Stimulated activated effector memory CD8-positive, alpha-beta T cell treated with anti-CD3 and anti-CD28 coated beads, Interleukin-12 subunit alpha, Interleukin-12 subunit beta, amount 100 ng/mL, for 72 hours (primary cell): ENCODE data around the gene SMIM5.

ENCODE experiments used
- ATAC-seq: fragments of 150-1000 bp; cut with Tn5 transposase; 2 replicates; pipeline ENCODE4 v1.10.0; 2021
- DNase-seq, 2 donors: peaks; one replicate each; pipeline ENCODE4 v3.0.0; 2021 to 2022; ENCODE audit warnings: low spot score in 2 of 2
- H3K27ac Mint-ChIP-seq: one replicate; pipeline ENCODE4 v1.8.0; 2022; ENCODE audit warnings: mild to moderate bottlenecking, mixed read lengths
- H3K36me3 Mint-ChIP-seq: one replicate; pipeline ENCODE4 v1.8.0; 2022; ENCODE audit warnings: mild to moderate bottlenecking, mixed read lengths
- H3K4me1 Mint-ChIP-seq: one replicate; pipeline ENCODE4 v1.8.0; 2022; ENCODE audit warnings: mixed read lengths
- H3K4me3 Mint-ChIP-seq: one replicate; pipeline ENCODE4 v1.8.0; 2022; ENCODE audit warnings: mild to moderate bottlenecking, mixed read lengths
- H3K9me3 Mint-ChIP-seq: one replicate; pipeline ENCODE4 v1.8.0; 2022; ENCODE audit warnings: mixed read lengths

SMIM5 gene

DNA sequence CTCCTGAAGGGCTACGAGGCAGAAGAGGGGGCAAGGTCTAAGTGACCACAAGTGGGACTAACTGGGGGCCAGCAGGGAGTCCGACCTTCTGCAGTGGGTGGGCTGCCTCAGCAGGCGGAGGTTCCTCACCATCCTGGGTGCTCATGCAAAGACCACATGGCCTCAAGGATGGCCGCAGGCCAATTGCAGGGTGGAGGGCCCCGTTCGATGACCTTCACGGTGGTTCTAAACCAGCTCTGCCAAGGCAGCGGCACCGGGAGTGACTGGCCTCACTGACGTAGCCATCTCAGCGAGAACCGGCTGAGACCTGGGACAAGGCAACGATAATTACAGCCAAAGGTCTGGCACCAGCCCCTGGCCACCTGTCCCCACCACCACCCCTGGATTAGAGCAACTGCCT lies 5.7 kb downstream of the SMIM5 start:
- ATAC-seq (no peak), DNase-seq (no peak)
- Mint-ChIP-seq H3K4me1 (peaks cover 3% of the 10 kb centered on the region), H3K27ac (peak overlapping the region; percentile 26), H3K9me3 (no peaks in the 10 kb centered on the region), H3K4me3 (no peak overlapping the region), H3K36me3 (no peaks in the 10 kb centered on the region)

DNA sequence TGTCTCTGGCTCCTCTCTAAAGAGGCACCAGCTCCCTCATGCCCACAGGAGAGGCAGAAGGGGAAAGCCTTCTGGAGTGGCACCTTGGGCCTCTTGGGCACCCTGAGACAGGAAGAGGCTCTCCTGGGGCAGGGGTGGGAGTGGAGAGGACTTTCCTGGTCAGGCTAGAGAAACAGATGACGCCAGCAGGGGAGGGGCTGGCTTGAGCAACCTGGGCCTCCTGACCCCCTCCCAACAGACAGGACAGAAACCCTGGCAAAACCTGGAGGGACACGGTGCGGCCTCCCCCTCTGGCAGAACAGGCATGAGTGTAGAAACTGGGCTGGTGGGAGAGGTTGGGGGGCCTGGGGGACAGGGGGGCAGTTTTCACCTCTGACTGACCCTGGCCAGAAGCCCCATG lies 6.1 kb downstream of the SMIM5 start:
- no peak overlapping the region for H3K27ac Mint-ChIP-seq

DNA sequence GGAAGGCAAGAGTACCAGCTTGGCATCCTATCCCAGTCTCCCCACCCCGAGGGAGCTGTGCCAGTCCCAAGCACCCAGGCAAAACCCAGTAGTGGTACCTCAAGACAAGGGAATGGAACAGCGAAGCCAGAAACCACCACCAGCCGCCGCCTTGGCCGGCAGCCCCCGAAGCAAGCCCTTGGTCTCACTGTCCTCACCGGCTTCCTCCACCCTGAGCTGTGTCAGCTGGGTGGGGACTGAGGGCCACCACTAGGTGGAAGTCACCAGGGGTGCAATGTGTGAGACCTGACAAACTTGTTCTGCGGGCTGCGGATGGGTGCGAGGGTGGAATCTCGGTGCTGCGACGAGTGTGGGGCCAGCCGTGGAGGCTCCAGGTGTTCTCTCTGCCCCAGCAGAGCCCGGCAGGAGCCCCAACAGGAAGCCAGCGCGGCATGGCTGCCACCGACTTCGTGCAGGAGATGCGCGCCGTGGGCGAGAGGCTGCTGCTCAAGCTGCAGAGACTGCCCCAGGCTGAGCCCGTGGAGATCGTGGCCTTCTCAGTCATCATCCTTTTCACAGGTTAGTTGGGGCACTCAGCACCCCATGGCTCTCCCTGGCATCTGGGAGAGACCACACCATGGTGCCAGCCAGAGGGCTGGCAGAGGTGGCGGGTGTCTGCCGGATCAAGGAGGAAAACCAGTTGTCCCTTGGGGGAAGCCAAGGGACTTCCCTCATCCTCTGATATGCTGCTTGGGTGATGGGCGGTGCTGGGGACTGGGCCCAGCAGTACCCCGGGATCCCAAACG lies 6.7 kb downstream of the SMIM5 start:
- H3K36me3 Mint-ChIP-seq, result no peaks in the 10 kb centered on the region
- H3K4me3 Mint-ChIP-seq, result no peak overlapping the region
- H3K9me3 Mint-ChIP-seq, result no peaks in the 10 kb centered on the region
- ATAC-seq (no peak), DNase-seq (no peak)
- no peaks in the 10 kb centered on the region for H3K4me1 Mint-ChIP-seq
- H3K27ac Mint-ChIP-seq, result no peak overlapping the region

More for the DNA sequence above, 6.1 kb downstream of the SMIM5 start:
- Mint-ChIP-seq H3K36me3 (no peaks in the 10 kb centered on the region), H3K4me3 (no peak overlapping the region), H3K4me1 (no peaks in the 10 kb centered on the region), H3K9me3 (no peaks in the 10 kb centered on the region)
- DNase-seq (no peak), ATAC-seq (no peak)

DNA sequence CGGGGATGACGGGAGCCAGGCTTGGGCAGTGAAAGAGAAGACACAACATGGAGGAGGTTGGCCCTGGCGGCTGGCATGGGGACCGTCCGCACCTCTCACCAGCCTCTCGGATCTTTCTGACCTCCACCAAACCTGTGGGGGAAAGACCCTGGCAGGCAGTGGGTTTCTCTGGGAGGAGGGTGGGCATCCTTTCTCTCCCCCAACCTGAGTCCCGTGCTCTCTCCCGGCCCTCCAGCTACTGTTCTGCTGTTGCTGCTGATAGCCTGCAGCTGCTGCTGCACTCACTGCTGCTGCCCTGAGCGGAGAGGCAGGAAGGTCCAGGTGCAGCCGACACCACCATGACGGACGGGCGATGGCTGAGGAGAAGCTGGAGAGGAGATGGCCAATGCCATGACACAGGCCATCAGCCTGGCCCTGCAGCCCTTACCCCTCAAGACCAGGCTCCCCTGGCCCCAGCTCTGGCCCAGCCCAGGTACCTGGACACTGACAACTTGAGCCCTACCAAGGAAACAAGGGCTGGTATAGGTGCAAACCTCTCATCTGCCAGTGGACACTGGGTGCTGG lies 7.4 kb downstream of the SMIM5 start:
- no peak overlapping the region for H3K27ac Mint-ChIP-seq
- no peaks in the 10 kb centered on the region for H3K36me3 Mint-ChIP-seq

DNA sequence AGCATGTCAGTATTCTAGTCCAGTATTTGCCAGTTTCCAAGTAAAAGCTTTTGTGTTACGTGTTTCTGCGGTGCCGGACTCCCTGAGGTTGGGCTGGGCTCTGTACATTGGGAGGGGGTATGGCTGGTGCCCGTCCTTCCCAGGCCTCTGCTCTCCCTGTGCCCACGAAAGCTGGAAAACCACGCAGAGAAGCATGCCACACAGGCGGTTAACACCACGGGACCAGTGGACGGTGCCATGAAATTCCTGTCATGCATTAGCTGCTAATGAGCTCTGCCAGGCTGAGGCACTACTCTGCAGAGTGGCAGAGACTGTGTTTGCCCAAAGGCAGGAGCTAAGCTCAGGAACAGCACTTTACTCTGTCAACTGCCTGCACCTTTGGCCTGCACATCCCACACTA lies 8.1 kb downstream of the SMIM5 start:
- Mint-ChIP-seq H3K9me3 (no peaks in the 10 kb centered on the region), H3K4me1 (peaks cover 8% of the 10 kb centered on the region), H3K36me3 (no peaks in the 10 kb centered on the region), H3K4me3 (no peak overlapping the region), H3K27ac (no peak overlapping the region)
- ATAC-seq (no peak), DNase-seq (no peak)

More for the DNA sequence above, 7.4 kb downstream of the SMIM5 start:
- no peak for ATAC-seq
- no peak overlapping the region for H3K4me3 Mint-ChIP-seq
- DNase-seq, result no peak
- peaks cover under 1% of the 10 kb centered on the region for H3K4me1 Mint-ChIP-seq
- no peaks in the 10 kb centered on the region for H3K9me3 Mint-ChIP-seq

DNA sequence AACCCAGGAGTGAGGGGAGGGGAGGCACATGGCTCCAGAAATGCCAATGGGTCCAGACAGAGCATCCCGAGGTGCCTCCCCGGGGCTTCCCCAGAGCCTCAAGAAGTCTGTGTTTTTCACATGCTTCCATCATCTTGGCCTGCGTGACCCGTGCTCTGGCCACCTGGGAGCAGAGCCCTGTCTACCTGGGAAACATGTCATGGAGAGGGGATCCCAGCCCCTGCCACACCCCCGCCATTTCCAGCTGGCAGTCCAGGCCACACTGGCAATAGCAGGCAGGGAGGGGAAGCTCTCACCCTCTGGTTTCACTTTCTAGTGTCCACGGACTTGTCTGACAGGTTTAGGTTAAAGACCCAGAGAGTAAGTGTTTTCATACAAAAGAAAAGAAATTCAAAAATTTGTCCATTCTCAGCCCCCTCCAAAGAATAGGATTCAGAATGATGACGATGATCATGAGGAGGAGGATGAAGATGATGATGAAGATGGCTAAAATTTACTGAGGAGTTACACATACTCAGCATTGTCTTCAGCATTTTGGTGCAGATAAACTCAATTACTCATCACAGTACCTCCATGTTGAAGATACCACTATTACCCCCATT lies 9.0 kb downstream of the SMIM5 start:
- H3K4me3 Mint-ChIP-seq, result no peak overlapping the region
- ATAC-seq (no peak), DNase-seq (no peak)
- H3K36me3 Mint-ChIP-seq, result no peaks in the 10 kb centered on the region
- peaks cover 13% of the 10 kb centered on the region for H3K4me1 Mint-ChIP-seq
- no peak overlapping the region for H3K27ac Mint-ChIP-seq
- no peaks in the 10 kb centered on the region for H3K9me3 Mint-ChIP-seq

DNA sequence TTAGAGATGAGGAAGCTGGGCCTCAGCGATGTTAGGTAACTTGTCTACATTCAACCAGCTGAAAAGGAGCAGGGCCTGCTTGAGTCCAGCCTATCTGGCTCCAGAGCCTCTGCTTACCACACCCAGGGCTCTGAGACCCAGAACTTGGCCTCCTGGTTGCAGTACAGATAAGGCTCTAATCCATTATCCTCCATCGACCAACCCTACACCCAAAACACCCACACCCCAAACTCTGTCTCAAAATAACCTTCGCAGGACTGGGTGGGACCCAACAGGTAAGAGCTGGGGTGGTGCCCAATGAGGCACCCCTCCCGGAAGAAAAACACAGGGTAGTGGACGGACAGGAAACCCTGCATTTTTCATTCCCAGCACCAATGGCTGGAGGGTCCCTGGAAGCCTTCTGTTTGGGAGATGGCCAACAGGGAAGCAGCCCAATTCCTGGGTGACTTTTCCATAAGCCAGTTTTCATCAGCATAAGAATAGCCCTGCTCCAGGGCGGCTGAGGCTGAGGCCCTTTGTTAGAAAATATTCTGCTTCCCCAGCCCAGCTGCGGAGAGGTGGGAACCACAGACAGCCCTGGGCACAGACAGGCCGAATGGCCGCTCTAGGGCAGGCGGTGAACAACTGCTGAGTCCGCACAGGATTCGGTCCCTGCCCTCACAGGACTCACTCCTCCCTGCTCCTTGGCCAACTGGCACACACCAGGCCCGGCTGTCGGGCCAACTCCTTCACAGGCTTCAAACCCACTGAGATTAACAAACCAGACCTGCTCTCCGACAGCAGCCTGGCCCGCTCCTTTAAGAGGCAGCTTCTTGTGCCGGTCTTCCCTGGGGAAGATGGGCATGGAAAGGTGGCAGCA lies 9.8 kb downstream of the SMIM5 start:
- no peaks in the 10 kb centered on the region for H3K9me3 Mint-ChIP-seq
- no peaks in the 10 kb centered on the region for H3K36me3 Mint-ChIP-seq
- H3K4me3 Mint-ChIP-seq, result no peak overlapping the region
- H3K4me1 Mint-ChIP-seq, result peaks cover 13% of the 10 kb centered on the region
- ATAC-seq, result no peak
- no peak overlapping the region for H3K27ac Mint-ChIP-seq
- no peak for DNase-seq

DNA sequence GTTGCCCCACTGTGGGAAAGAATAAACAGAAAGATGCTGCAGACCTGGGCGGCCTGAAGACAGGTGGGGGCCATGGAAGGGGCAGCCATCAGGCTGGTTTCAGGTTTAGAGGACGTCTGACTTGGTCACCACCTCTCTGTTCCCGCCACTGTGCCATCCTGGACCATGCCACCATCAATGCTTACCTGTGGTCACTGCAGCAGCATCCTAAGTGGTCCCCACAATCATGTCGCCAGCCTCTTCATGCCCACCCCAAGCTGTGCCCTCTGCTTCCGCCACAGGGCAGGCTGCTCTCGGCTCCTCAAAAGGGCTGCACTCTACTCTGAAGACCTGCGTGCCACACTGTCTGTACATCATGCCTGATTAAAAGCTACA lies 10.4 kb downstream of the SMIM5 start:
- DNase-seq (no peak), ATAC-seq (no peak)
- Mint-ChIP-seq H3K27ac (no peak overlapping the region), H3K4me1 (peaks cover 13% of the 10 kb centered on the region), H3K9me3 (no peaks in the 10 kb centered on the region), H3K4me3 (no peak overlapping the region), H3K36me3 (peaks cover under 1% of the 10 kb centered on the region)

DNA sequence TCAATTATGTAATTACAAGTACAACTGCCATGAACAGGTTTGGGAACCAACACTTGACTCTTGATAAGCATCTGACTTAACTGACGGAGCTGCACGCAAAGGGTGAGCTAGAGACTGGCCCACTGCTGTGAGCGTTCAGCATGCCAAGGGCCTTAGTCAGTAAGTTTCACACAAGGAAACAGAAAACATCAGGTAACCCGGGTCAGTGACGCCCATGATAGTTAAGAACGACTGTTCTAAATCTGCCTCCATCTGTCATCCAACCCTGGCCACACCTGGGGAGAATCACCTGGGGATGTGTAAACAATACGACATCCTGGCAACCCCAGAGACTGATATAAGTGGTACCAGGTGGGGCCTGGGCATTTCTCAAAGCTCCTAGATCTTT lies 12.3 kb downstream of the SMIM5 start:
- ATAC-seq (no peak), DNase-seq (no peak)
- Mint-ChIP-seq H3K4me1 (peaks cover 13% of the 10 kb centered on the region), H3K27ac (peak overlapping the region; percentile 89), H3K36me3 (peaks cover 19% of the 10 kb centered on the region), H3K4me3 (no peak overlapping the region), H3K9me3 (no peaks in the 10 kb centered on the region)

DNA sequence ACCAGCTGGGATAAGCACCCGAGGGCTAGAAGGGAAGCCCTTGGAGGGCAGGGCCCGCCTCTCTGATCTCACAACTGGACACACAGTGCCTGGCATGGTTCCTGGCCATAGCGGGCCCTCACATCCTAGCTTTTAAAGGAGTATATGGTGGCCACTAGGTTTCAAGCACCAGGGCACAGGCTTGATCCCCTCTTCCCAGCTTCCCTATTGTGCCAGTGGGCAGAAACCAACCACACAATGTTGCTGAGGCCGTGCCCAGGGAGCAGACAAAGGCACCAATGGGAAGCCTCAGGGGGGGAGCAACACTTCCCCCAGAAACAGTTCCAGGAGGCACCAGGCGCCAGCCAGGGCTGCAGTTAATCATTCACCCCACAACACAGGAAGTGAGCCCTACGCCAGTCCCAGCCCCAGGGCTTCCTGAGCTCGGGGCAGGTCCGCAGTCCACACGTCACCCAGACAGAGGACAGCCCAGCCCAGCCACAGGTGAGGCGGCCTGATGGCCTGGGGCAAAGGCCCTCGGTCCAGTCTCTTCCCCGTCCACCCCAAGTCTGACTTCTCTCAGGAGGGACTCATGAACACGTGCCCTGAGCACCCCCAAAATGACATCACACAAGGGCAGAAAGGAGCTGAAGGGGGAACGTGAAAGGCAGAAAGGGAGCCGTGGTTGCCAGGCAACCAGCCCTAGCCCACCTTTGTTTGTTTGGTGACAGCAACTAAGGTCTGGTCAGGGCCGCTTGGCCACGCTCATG lies 12.8 kb downstream of the SMIM5 start:
- DNase-seq (no peak), ATAC-seq (peak; percentile 85)
- H3K9me3 Mint-ChIP-seq, result no peaks in the 10 kb centered on the region
- H3K4me3 Mint-ChIP-seq, result peak overlapping the region; percentile 17
- H3K4me1 Mint-ChIP-seq, result peaks cover 13% of the 10 kb centered on the region
- peak overlapping the region; percentile 89 for H3K27ac Mint-ChIP-seq
- H3K36me3 Mint-ChIP-seq, result peaks cover 25% of the 10 kb centered on the region

DNA sequence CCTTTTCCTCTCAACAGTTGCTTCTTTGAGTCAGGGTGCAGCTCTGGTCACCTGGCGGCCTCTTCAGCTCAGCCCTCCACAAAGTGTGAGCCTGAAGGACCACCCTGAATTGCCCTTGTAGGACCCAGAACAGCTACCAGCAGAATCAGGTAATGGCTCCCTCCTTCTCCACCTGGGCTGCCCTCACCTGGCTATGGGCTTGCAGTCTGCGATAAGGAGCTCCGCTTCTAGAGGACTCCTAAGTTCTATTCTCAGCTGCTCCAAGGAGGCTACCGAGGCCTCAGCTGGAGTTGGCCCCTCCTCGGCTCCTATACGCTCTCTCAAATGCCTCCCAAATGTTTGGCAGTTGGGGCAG lies 13.4 kb downstream of the SMIM5 start:
- Mint-ChIP-seq H3K36me3 (peaks cover 30% of the 10 kb centered on the region), H3K4me1 (peaks cover 13% of the 10 kb centered on the region), H3K9me3 (no peaks in the 10 kb centered on the region), H3K4me3 (peak overlapping the region; percentile 17), H3K27ac (peak overlapping the region; percentile 89)
- ATAC-seq (peak; percentile 14), DNase-seq (no peak)

DNA sequence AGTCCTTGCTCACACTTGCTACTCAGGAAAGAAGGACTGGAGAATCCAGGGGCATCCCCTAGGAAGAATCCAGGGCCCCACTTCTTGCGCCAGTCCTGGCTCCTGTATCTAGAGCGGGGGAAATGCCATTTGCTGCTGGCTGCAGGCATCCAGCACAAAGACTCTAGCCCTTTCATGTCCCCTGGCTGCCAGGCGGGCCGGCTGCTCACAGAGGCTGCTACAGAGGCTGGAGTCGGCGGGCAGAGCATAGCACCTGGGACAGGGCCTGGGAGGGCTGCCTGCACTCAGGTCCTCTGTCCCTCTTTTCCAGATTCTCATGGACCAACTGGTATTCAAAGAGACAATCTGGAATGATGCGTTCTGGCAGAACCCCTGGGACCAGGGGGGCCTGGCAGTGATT lies 13.8 kb downstream of the SMIM5 start:
- DNase-seq, result no peak
- H3K36me3 Mint-ChIP-seq, result peaks cover 33% of the 10 kb centered on the region
- H3K9me3 Mint-ChIP-seq, result no peaks in the 10 kb centered on the region
- no peak overlapping the region for H3K27ac Mint-ChIP-seq
- no peak overlapping the region for H3K4me3 Mint-ChIP-seq
- ATAC-seq, result no peak
- peaks cover 13% of the 10 kb centered on the region for H3K4me1 Mint-ChIP-seq

DNA sequence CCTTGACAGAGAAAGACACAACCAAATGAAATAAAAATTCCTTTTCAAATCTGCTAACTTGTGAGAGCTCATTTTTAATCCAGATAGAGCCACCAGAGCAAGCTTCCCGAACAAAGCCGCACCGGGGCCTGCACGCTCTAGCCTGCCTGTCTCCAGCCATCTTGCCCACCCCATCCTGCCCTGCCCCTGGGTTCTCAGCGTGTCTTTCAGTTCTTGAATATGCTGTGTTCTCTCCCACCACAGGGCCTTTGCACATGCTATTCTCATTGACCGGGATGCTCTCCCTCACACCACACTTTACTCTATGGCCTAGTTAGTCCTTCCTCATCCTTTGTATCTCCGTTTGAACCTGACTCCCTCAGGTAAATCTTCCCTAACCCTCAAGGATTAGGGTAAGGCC lies 14.7 kb downstream of the SMIM5 start:
- H3K4me3 Mint-ChIP-seq, result no peak overlapping the region
- no peaks in the 10 kb centered on the region for H3K9me3 Mint-ChIP-seq
- H3K4me1 Mint-ChIP-seq, result peaks cover 18% of the 10 kb centered on the region
- DNase-seq (no peak), ATAC-seq (no peak)
- H3K27ac Mint-ChIP-seq, result no peak overlapping the region
- peaks cover 33% of the 10 kb centered on the region for H3K36me3 Mint-ChIP-seq

DNA sequence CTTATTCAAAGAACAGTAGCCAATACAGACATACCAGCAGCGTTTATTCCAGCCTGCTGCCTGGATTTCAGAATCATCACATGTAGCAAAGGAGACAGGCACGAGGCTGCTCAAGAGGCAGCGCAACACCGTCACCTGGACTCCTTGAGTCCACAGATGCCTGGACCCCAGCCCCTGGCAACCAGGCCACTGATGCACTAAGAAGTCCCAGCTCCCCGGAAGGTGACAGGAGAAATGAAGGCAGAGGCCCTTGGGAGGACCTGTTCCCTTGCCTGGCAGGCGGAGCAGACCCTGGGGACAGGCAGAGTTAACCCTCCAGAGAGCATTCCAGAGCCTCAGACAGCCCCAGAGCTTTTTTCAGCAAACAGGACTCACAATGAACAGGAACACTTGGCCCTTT lies 16.5 kb downstream of the SMIM5 start:
- DNase-seq (no peak), ATAC-seq (no peak)
- H3K36me3 Mint-ChIP-seq, result peaks cover 33% of the 10 kb centered on the region
- no peak overlapping the region for H3K4me3 Mint-ChIP-seq
- no peak overlapping the region for H3K27ac Mint-ChIP-seq
- no peaks in the 10 kb centered on the region for H3K9me3 Mint-ChIP-seq
- peaks cover 20% of the 10 kb centered on the region for H3K4me1 Mint-ChIP-seq

DNA sequence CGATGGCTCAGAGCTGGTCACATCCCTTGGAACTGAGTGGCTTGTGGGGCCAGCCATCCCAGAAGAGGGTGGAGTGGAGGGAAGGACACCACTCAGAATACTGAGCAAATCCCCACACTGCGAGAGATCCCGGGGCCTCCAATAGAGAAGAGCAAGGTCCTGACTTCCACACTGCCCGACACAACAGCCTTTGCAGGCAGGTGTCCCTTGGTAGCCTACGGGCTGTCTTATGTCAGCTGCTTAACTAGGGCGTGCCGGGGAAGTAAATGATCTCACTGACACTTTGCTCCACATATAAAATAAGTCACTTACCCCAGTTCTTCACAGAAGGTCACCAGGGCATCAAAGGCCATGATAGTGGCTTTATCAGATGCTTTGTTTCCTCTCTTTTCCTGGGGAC lies 17.6 kb downstream of the SMIM5 start:
- Mint-ChIP-seq H3K4me3 (no peak overlapping the region), H3K36me3 (peaks cover 36% of the 10 kb centered on the region), H3K9me3 (no peaks in the 10 kb centered on the region), H3K27ac (no peak overlapping the region), H3K4me1 (peaks cover 17% of the 10 kb centered on the region)
- ATAC-seq, result no peak
- DNase-seq, result no peak
